HG02763 (cell line): ENCODE measurements around the gene APOL5.
"Not testable (repeated sequence)": the region's sequence is repeated elsewhere in the genome, so short reads cannot be mapped to it uniquely, and the experiment has no call there.

Source experiments
- ATAC-seq: cut with Tn5 transposase; IDR thresholded peaks from one replicate; pipeline ENCODE4 v1.9.1; 2021; ENCODE audit warnings: mild to moderate bottlenecking, moderate library complexity; ENCODE audit not compliant: unreplicated experiment

Gene APOL5

GRCh38 chr22:35708917-35709316 is 8.8 kb upstream of the APOL5 start:
- no peak for ATAC-seq

DNA sequence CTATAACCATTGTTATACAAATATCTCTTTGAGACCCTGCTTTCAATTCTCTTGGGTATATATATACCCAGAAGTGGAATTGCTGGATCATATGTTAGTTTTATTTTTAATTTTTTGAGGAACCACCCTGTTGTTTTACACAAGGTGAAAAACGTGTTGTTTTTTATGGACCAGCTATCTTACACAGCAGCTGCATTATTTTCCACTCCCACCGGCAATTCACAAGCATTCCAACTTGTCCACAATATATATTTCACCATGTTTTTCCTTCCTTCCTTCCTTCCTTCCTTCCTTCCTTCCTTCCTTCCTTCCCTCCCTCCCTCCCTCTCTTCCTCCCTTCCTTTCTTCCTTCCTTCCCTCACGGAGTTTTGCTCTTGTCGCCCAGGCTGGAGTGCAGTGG is 6.3 kb upstream of the APOL5 start:
- no peak for ATAC-seq

GRCh38 chr22:35712672-35713071 is 5.0 kb upstream of the APOL5 start:
- ATAC-seq: no peak

DNA sequence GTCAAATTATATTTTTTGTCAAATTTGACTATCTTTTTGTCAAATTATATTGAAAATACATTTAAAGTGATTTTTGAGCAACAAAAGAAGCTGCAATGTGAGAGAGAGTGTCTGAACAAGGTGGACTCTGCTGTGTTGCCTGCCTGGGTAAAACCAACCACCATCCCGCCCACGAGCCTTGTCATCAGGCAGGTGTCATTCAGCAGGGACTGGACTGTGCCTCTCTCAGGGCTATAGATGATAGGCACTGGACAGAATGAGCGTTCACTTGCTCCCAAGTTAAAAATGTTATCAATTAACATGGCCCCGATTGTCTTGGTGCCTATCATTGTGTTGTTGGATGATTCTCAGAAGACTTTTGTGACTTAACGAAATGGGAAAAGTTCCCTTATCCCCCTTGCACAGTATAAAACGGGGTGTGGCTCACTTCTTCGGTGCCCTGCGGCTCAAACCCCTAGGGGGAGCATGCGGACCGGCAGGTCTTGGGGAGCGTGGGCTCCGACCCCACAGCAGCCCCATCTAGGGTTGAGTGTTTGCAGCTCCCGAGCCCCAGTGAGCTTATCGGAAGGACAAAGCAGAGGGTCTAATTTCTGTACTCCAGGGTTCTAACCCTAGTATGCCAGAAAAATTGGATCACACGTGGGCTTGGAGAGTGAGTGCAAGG is 1.7 kb downstream of the APOL5 start:
- no peak for ATAC-seq

- no peak for ATAC-seq
These were observed 4.3 kb downstream of the APOL5 start for GRCh38 chr22:35721960-35722359.

- no peak for ATAC-seq
These were observed 7.8 kb downstream of the APOL5 start for GRCh38 chr22:35725521-35725920.

DNA sequence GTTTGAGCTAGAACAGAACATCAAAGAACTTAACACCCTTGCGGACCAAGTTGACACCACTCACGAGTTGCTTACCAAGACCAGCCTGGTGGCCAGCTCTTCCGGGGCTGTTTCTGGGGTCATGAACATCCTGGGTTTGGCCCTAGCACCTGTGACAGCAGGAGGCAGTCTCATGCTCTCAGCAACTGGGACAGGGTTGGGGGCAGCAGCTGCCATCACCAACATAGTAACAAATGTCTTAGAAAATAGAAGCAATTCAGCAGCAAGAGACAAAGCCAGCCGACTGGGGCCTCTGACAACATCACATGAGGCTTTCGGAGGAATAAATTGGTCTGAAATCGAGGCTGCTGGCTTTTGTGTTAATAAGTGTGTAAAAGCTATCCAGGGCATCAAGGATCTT is 8.7 kb downstream of the APOL5 start:
- no peak for ATAC-seq

DNA sequence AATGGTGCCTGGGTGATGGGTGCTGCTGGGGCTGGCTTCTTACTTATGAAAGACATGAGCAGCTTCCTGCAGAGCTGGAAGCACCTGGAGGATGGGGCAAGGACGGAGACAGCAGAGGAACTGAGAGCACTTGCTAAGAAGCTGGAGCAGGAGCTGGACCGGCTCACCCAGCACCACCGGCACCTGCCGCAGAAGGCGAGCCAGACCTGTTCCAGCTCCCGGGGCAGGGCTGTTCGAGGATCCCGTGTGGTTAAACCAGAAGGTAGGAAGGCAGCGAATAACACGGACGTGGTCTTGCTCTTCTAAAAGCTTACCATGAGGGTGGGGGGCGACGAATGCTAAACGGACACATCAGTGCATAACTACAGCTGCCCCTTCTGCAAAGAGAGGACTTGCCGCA is 9.3 kb downstream of the APOL5 start:
- no peak for ATAC-seq

GRCh38 chr22:35727436-35727835 is 9.8 kb downstream of the APOL5 start:
- ATAC-seq: no peak

GRCh38 chr22:35728639-35729308 is 11.1 kb downstream of the APOL5 start:
- ATAC-seq: no peak

- ATAC-seq: no peak
These were observed 11.6 kb downstream of the APOL5 start for GRCh38 chr22:35729309-35729698.

DNA sequence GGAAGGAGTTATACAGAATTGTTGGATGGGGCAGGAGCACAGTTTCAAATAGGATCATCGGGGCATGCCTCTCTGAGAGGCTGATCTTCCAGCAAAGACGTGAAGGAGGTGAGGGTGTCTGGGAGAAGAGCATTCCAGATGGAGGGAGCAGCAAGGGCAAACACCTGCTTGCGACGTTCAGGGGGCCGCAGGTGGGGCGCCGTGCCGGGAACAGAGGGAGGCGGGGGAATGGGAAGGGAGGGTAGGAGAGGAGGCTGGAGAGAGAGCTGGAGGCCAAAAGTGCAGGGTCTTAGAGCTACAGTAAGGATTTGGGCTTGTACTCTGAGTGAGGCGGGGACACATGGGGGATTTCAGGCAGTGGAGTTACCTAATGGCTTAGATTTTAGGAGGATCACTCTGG is 13.6 kb downstream of the APOL5 start:
- no peak for ATAC-seq

GRCh38 chr22:35732116-35732515 is 14.4 kb downstream of the APOL5 start:
- ATAC-seq: no peak

GRCh38 chr22:35733036-35733435 is 15.4 kb downstream of the APOL5 start:
- no peak for ATAC-seq

- ATAC-seq: no peak
These were observed 16.3 kb downstream of the APOL5 start for GRCh38 chr22:35733791-35734516.

GRCh38 chr22:35734517-35734827 is 16.8 kb downstream of the APOL5 start:
- ATAC-seq: no peak

DNA sequence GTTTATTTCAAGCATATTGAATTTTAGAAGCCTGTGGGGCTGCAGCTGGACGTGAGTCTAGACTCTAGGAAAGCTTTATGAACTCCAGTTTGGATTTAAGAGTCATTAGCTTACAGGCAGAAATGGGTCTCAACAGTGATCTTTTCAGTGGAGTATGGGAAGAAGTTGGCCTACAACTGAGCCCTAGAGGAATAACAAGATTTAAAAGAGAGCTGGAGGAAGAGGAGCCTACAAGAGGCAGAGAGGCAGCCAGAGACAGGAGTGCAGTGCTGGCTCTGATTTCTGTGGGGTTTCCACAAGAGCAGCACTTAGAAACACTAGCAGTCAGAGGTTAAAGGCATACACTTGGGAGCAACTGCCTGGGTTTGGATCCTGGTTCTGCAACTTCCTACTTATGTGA is 17.9 kb downstream of the APOL5 start:
- no peak for ATAC-seq

- ATAC-seq: no peak
These were observed 18.5 kb downstream of the APOL5 start for GRCh38 chr22:35736166-35736565.

DNA sequence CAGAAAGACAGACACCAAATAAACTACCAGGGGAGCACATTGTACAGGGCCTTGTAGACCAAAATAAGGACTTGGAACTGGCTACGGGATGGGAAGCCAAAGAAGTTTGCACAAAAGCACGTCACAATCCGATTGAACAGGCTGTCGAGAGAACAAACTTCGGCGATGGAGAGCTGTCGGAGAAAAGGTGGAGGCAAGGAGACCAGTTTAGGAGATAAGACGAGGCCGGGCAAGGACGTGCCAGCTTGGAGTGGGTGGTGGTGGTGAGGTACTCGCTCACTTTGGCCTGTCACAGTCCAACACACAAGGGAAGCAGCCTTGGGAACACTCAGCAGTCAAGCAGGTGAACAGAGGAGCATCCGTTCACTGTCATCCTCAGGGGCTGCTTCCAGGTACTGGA is 19.0 kb downstream of the APOL5 start:
- no peak for ATAC-seq

GRCh38 chr22:35737886-35738285 is 20.2 kb downstream of the APOL5 start:
- ATAC-seq: not testable (repeated sequence)

DNA sequence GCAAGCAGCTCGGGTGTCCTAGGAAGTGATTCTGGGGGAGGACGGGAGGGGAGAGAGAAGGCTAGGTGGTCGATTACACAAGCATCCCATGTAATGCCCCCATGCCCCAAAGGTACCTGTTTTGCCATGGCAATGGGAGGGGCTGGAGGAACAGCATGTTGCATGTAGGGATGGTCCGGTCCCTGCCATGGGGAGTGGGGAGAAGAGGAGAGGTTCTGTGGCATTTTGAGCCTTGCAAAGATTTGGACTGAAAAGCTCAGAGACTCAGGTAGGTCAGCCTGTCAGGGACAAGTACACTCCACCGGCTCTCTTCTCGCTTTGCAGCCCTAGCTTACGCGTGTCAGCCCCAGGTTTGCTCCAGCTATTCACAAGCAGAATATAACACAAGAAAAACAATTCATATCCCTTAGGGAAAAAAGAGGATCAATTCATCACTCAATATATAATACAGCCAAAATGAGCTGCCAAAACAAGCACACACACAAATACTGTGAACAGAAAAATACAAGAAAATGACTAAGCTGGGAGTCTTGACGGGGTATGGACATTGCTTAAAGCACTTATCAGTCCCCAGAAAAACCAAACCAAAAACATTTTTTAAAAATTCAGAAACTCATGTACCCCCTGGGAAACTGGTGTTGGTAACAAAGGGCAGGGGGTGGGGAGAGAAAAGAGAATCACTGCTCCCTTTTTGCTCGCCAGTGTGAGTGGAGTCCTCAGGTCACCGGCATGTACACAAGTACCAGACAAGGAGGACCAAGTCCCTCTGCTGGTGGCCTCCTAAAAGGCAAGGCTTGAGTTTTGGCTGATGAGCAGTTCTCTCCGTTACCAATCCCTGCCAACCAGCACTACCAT is 21.6 kb downstream of the APOL5 start:
- ATAC-seq: no peak
